IMR-90 (cell line): Measurements from ENCODE around the gene FRMD4B. TPM values are rescaled to one million over a fixed set of nuclear protein-coding genes. Genes with fewer than 3 reads are reported as not detected.

Source experiments
- ATAC-seq: fragments of 200-7000 bp; cut with Tn5 transposase; 2 replicates; pipeline ENCODE4 v1.9.1; 2020; ENCODE audit warnings: low read depth, mild to moderate bottlenecking, moderate library complexity
- BruUV-seq: library from RNA; stranded (reverse); fragments of 400-500 nt; replicated peaks from 2 replicates; lab custom pipeline; 2021; lab: Mats Ljungman, UMichigan
- CTCF ChIA-PET: fragments of 300-600 bp; formaldehyde crosslinking; extraction: SDS; loops from one replicate; lab custom pipeline; 2021; ENCODE audit warnings: antibody characterized with exemption; lab: Yijun Ruan, JAX
- POLR2A ChIA-PET: fragments of 300-600 bp; sonication (Branson Sonifier 250); formaldehyde crosslinking; loops from one replicate; lab custom pipeline; 2022; ENCODE audit warnings: antibody characterized with exemption; ENCODE audit not compliant: unreplicated experiment; lab: Charles Lee
- DNase-seq: peaks from one replicate; pipeline ENCODE4 v3.0.0; 2013
- H2AFZ ChIP-seq: replicated peaks from 2 replicates; pipeline ENCODE3; 2013; ENCODE audit warnings: low read length, mild to moderate bottlenecking; ENCODE audit not compliant: poor library complexity
- H2AK5ac ChIP-seq: 2 replicates; pipeline ENCODE4 v1.6.1; 2013; ENCODE audit warnings: low read depth, low read length, inconsistent platforms
- H2AK9ac ChIP-seq: replicated peaks from 2 replicates; pipeline ENCODE3; 2013; ENCODE audit warnings: mild to moderate bottlenecking, low read depth, low read length, moderate library complexity; ENCODE audit not compliant: poor library complexity
- H2BK120ac ChIP-seq: 2 replicates; pipeline ENCODE4 v1.6.1; 2013; ENCODE audit warnings: low read depth, low read length, inconsistent platforms
- H2BK15ac ChIP-seq: 3 replicates; pipeline ENCODE4 v1.6.1; 2013; ENCODE audit warnings: low read depth, low read length, inconsistent platforms
- H2BK20ac ChIP-seq: 2 replicates; pipeline ENCODE4 v1.6.1; 2013; ENCODE audit warnings: low read depth, mild to moderate bottlenecking, inconsistent platforms, low read length, moderate library complexity
- H2BK5ac ChIP-seq: 2 replicates; pipeline ENCODE4 v1.6.1; 2013; ENCODE audit warnings: mild to moderate bottlenecking, low read depth, low read length, inconsistent platforms; ENCODE audit not compliant: poor library complexity, severe bottlenecking
- H3K14ac ChIP-seq: replicated peaks from 2 replicates; pipeline ENCODE4 v1.6.1; 2013; ENCODE audit warnings: low read depth, low read length, inconsistent platforms
- H3K18ac ChIP-seq: 2 replicates; pipeline ENCODE4 v1.6.1; 2013; ENCODE audit warnings: low read depth, low read length, control low read depth
- H3K23ac ChIP-seq: 2 replicates; pipeline ENCODE4 v1.6.1; 2013; ENCODE audit warnings: low read depth, low read length, inconsistent platforms
- H3K27ac ChIP-seq: 2 replicates; pipeline ENCODE4 v1.5.1; 2013; ENCODE audit warnings: mild to moderate bottlenecking, control low read depth, low read length; ENCODE audit not compliant: insufficient read depth
- H3K27me3 ChIP-seq: 2 replicates; pipeline ENCODE4 v1.6.1; 2013; ENCODE audit warnings: low read length; ENCODE audit not compliant: control insufficient read depth, insufficient read depth
- H3K36me3 ChIP-seq: 2 replicates; pipeline ENCODE4 v1.6.1; 2013; ENCODE audit warnings: low read length, mixed read lengths; ENCODE audit not compliant: control insufficient read depth, insufficient read depth
- H3K4ac ChIP-seq: 2 replicates; pipeline ENCODE4 v1.6.1; 2013; ENCODE audit warnings: low read depth, low read length, inconsistent platforms
- H3K4me1 ChIP-seq: 2 replicates; pipeline ENCODE4 v1.6.1; 2013; ENCODE audit warnings: low read length, mixed read lengths; ENCODE audit not compliant: control insufficient read depth, insufficient read depth
- H3K4me2 ChIP-seq: 2 replicates; pipeline ENCODE4 v1.6.1; 2013; ENCODE audit warnings: low read depth, mild to moderate bottlenecking, control low read depth, low read length, moderate library complexity
- H3K4me3 ChIP-seq: 2 replicates; pipeline ENCODE4 v1.5.1; 2013; ENCODE audit warnings: low read depth, mild to moderate bottlenecking, control low read depth, low read length, moderate library complexity; ENCODE audit not compliant: insufficient read depth
- H3K56ac ChIP-seq: 2 replicates; pipeline ENCODE4 v1.6.1; 2013; ENCODE audit warnings: low read length, inconsistent platforms; ENCODE audit not compliant: insufficient read depth; ENCODE audit errors: extremely low read depth
- H3K79me1 ChIP-seq, 2 experiments: 2 replicates each; pipeline ENCODE4 v1.6.1; 2013; ENCODE audit warnings: low read length in 2 of 2, inconsistent platforms in 1 of 2, low read depth in 1 of 2
- H3K9ac ChIP-seq: 2 replicates; pipeline ENCODE4 v1.6.1; 2013; ENCODE audit warnings: low read depth, low read length, control low read depth
- H3K9me1 ChIP-seq: 2 replicates; pipeline ENCODE4 v1.6.1; 2013; ENCODE audit warnings: low read length, inconsistent platforms; ENCODE audit not compliant: insufficient read depth
- H3K9me3 ChIP-seq: 2 replicates; pipeline ENCODE4 v1.6.1; 2013; ENCODE audit warnings: low read length; ENCODE audit not compliant: control insufficient read depth, insufficient read depth
- H4K20me1 ChIP-seq: 2 replicates; pipeline ENCODE4 v1.6.1; 2013; ENCODE audit warnings: low read length, inconsistent platforms; ENCODE audit not compliant: insufficient read depth
- H4K5ac ChIP-seq: 2 replicates; pipeline ENCODE4 v1.6.1; 2013; ENCODE audit warnings: mild to moderate bottlenecking, low read depth, low read length, control low read depth
- H4K8ac ChIP-seq, 2 experiments: 2 replicates each; pipeline ENCODE4 v1.6.1; 2013; ENCODE audit warnings: low read depth in 2 of 2, low read length in 2 of 2, control low read depth in 1 of 2, inconsistent platforms in 1 of 2
- H4K91ac ChIP-seq: 2 replicates; pipeline ENCODE4 v1.6.1; 2013; ENCODE audit warnings: low read depth, low read length, inconsistent platforms; ENCODE audit not compliant: insufficient read depth
- BHLHE40 ChIP-seq: fragments of 150-350 bp; IDR thresholded peaks from 2 replicates; pipeline ENCODE4 v1.6.1; 2016; ENCODE audit warnings: mild to moderate bottlenecking, low read depth, low read length
- CEBPB ChIP-seq: IDR thresholded peaks from 2 replicates; pipeline ENCODE4 v1.6.1; 2012; ENCODE audit warnings: low read depth, low read length, improper control_type of control experiment
- CHD1 ChIP-seq: IDR thresholded peaks from 2 replicates; pipeline ENCODE4 v1.6.1; 2012; ENCODE audit warnings: low read depth, low read length, improper control_type of control experiment
- FOS ChIP-seq: fragments of 150-350 bp; IDR thresholded peaks from 2 replicates; pipeline ENCODE4 v1.6.1; 2016; ENCODE audit warnings: low read depth, low read length
- MAFK ChIP-seq: IDR thresholded peaks from 2 replicates; pipeline ENCODE4 v1.6.1; 2012; ENCODE audit warnings: low read depth, low read length, improper control_type of control experiment
- MAZ ChIP-seq: IDR thresholded peaks from 2 replicates; pipeline ENCODE4 v1.6.1; 2012; ENCODE audit warnings: low read depth, mild to moderate bottlenecking, low read length, improper control_type of control experiment, moderate library complexity, borderline replicate concordance
- MXI1 ChIP-seq: IDR thresholded peaks from 2 replicates; pipeline ENCODE4 v1.6.1; 2012; ENCODE audit warnings: low read depth, mild to moderate bottlenecking, low read length, moderate library complexity, borderline replicate concordance
- NFE2L2 ChIP-seq: fragments of 150-350 bp; IDR thresholded peaks from 2 replicates; pipeline ENCODE4 v1.6.1; 2016; ENCODE audit warnings: low read depth, mild to moderate bottlenecking, low read length
- POLR2A ChIP-seq: IDR thresholded peaks from 2 replicates; pipeline ENCODE4 v1.6.1; 2012; ENCODE audit warnings: mild to moderate bottlenecking, low read depth, low read length
- RAD21 ChIP-seq: IDR thresholded peaks from 2 replicates; pipeline ENCODE4 v1.6.1; 2012; ENCODE audit warnings: low read length, improper control_type of control experiment
- RFX5 ChIP-seq: IDR thresholded peaks from 2 replicates; pipeline ENCODE4 v1.8.0; 2012; ENCODE audit warnings: low read depth, mild to moderate bottlenecking, low read length, moderate library complexity
- SMC3 ChIP-seq: fragments of 150-350 bp; IDR thresholded peaks from 2 replicates; pipeline ENCODE4 v1.6.1; 2016; ENCODE audit warnings: low read depth, mild to moderate bottlenecking, antibody characterized with exemption, low read length, moderate library complexity
- WGBS, 2 experiments: methylation state at CpG; one replicate each; pipeline versions ENCODE4 v1.1.5 to v1.1.7; 2013; ENCODE audit warnings: missing lambda C conversion rate in 2 of 2; ENCODE audit not compliant: insufficient read length in 1 of 2; ENCODE audit errors: extremely low coverage in 2 of 2; 5-methylcytosine and 5-hydroxymethylcytosine counted together
- dilution Hi-C: fragments of 300-500 bp; cut with HindIII; formaldehyde crosslinking; loops from one replicate; pipeline ENCODE4 v1.14.3; 2018; ENCODE audit warnings: low sequenced_read_pairs; ENCODE audit not compliant: unreplicated experiment
- in situ Hi-C: fragments of 300-500 bp; cut with MboI; formaldehyde crosslinking; loops from 3 replicates; pipeline ENCODE4 v1.14.3; 2019; ENCODE audit warnings: low sequenced_read_pairs, inconsistent platforms, mixed read lengths
- intact Hi-C: fragments of 100-400 bp; cut with micrococcal nuclease; formaldehyde crosslinking; loops from 2 replicates; pipeline ENCODE4 v1.10.0; 2022
- polyA plus RNA-seq, 3 experiments: library from polyadenylated mRNA; depleted of rRNA; stranded (reverse); fragments of >200 nt; gene quantifications; 2 replicates each; pipeline ENCODE4 v1.2.3, GENCODE V29; 2012; ENCODE audit warnings: low replicate concordance in 1 of 3
- total RNA-seq: library from RNA; depleted of rRNA; stranded (reverse); fragments of >200 nt; gene quantifications from 2 replicates; pipeline ENCODE4 v1.2.3, GENCODE V29; 2012
- TF ChIP-seq, protein P1 (sequence below): fragments of 150-350 bp; IDR thresholded peaks from 2 replicates; pipeline ENCODE4 v1.6.1; 2017; ENCODE audit warnings: mild to moderate bottlenecking, antibody characterized with exemption, low read length, low read depth
- TF ChIP-seq, protein P2 (sequence below): fragments of 150-350 bp; IDR thresholded peaks from 2 replicates; pipeline ENCODE4 v1.6.1; 2016; ENCODE audit warnings: low read depth, mild to moderate bottlenecking, low read length, moderate library complexity, borderline replicate concordance
- TF ChIP-seq, protein P3 (sequence below): conservative IDR thresholded peaks from 2 replicates; pipeline ENCODE4 v1.5.1; 2012; ENCODE audit warnings: mild to moderate bottlenecking, low read depth, low read length, improper control_type of control experiment

Gene FRMD4B
- total and polyA plus RNA-seq, 2 of the 4 experiments (the other 2 are of a cell fraction): 0.14 to 0.36 TPM

DNA sequence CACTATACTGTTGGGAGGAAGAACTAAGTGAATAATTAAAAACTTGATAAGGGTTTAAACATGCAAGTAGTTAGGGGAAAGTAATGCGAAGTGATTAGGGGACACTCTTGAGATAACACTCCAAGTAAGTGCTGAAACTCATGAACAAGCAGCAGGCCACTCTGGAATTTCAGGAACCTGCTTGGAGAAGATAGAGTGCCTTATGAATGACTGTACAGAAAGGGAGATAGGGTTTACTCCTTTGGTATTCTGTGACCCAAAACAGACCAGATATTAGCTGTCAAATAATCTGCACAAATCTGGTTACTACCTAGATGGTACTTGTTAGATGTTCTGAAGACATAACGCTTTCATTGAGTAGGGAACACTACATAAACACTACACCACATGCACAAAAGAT lies 85.6 kb downstream of the FRMD4B start (continued):
- TF ChIP-seq SMC3: no peak

DNA sequence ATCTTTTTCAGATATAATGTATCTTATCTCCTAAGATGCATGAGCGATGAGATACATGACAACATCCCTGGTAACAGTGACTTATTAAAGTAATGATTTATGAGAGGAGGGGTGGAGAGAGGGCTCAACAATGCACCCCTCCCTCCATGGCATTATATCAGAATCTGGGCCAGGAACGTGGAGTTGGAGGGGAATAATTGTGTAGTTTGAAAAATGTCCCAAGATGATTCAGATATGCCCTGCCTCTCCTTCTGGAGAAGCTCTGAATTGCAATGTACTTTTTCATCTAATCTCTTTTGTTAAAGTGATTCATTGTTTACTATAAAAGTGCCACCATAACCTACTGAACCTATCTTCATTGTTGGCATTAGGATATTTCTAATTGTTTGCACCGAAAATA lies 86.5 kb downstream of the FRMD4B start:
- peaks cover 5% of the 10 kb centered on the region for H3K27me3 ChIP-seq
- H3K23ac ChIP-seq: no peak overlapping the region
- no peak overlapping the region for H3K4ac ChIP-seq
- no peak overlapping the region for H2BK120ac ChIP-seq
- no peak overlapping the region for H4K8ac ChIP-seq
- in situ Hi-C loops: no loop called here
- no TSS peak for BruUV-seq
- DNase-seq (no peak), ATAC-seq (no peak)
- H3K18ac ChIP-seq: no peak overlapping the region
- H3K79me1 ChIP-seq: no peaks in the 10 kb centered on the region
- H2AK9ac ChIP-seq: no peak overlapping the region
- no peaks in the 10 kb centered on the region for H3K4me1 ChIP-seq
- no peak overlapping the region for H4K5ac ChIP-seq
- no peak overlapping the region for H3K14ac ChIP-seq
- WGBS, 2 experiments: no CpG with 5 or more reads among the region's 3 CpGs
- no peaks in the 10 kb centered on the region for H4K20me1 ChIP-seq
- CTCF ChIA-PET: no interaction called here
- intact Hi-C loops: no loop called here
- H3K4me2 ChIP-seq: no peak overlapping the region
- POLR2A ChIA-PET: no interaction called here
- no peaks in the 10 kb centered on the region for H3K36me3 ChIP-seq
- no peak overlapping the region for H3K9ac ChIP-seq
- H3K4me3 ChIP-seq: no peak overlapping the region
- dilution Hi-C loops: no loop called here
- no peak overlapping the region for H3K56ac ChIP-seq
- no peaks in the 10 kb centered on the region for H3K9me3 ChIP-seq
- H3K9me1 ChIP-seq: no peaks in the 10 kb centered on the region
- H2AK5ac ChIP-seq: no peak overlapping the region
- H4K91ac ChIP-seq: no peak overlapping the region
- H2BK5ac ChIP-seq: no peak overlapping the region
- H2AFZ ChIP-seq: no peak overlapping the region
- H2BK20ac ChIP-seq: no peak overlapping the region
- H2BK15ac ChIP-seq: no peak overlapping the region
- no peak overlapping the region for H3K27ac ChIP-seq
- TF ChIP-seq CEBPB (no peak), SMC3 (no peak), MAZ (no peak), MXI1 (no peak), RFX5 (no peak), MAFK (no peak), BHLHE40 (no peak), RAD21 (no peak), POLR2A (no peak), FOS (no peak), CHD1 (no peak), NFE2L2 (no peak)
- TF ChIP-seq, protein P1, sequence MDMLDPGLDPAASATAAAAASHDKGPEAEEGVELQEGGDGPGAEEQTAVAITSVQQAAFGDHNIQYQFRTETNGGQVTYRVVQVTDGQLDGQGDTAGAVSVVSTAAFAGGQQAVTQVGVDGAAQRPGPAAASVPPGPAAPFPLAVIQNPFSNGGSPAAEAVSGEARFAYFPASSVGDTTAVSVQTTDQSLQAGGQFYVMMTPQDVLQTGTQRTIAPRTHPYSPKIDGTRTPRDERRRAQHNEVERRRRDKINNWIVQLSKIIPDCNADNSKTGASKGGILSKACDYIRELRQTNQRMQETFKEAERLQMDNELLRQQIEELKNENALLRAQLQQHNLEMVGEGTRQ: no peak
- TF ChIP-seq, protein P2, sequence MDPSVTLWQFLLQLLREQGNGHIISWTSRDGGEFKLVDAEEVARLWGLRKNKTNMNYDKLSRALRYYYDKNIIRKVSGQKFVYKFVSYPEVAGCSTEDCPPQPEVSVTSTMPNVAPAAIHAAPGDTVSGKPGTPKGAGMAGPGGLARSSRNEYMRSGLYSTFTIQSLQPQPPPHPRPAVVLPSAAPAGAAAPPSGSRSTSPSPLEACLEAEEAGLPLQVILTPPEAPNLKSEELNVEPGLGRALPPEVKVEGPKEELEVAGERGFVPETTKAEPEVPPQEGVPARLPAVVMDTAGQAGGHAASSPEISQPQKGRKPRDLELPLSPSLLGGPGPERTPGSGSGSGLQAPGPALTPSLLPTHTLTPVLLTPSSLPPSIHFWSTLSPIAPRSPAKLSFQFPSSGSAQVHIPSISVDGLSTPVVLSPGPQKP: no peak
- TF ChIP-seq, protein P3, sequence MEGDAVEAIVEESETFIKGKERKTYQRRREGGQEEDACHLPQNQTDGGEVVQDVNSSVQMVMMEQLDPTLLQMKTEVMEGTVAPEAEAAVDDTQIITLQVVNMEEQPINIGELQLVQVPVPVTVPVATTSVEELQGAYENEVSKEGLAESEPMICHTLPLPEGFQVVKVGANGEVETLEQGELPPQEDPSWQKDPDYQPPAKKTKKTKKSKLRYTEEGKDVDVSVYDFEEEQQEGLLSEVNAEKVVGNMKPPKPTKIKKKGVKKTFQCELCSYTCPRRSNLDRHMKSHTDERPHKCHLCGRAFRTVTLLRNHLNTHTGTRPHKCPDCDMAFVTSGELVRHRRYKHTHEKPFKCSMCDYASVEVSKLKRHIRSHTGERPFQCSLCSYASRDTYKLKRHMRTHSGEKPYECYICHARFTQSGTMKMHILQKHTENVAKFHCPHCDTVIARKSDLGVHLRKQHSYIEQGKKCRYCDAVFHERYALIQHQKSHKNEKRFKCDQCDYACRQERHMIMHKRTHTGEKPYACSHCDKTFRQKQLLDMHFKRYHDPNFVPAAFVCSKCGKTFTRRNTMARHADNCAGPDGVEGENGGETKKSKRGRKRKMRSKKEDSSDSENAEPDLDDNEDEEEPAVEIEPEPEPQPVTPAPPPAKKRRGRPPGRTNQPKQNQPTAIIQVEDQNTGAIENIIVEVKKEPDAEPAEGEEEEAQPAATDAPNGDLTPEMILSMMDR: no peak
